Esophagus (tissue), 2 donors: Measurements from ENCODE around the gene SLC6A18. TPM values are rescaled to one million over a fixed set of nuclear protein-coding genes. Genes with fewer than 3 reads are reported as not detected.

ENCODE experiments used
- H3K27ac ChIP-seq, 2 donors: one replicate each; pipeline ENCODE4 v1.5.1; 2013; ENCODE audit warnings: low read depth in 2 of 2, mild to moderate bottlenecking in 2 of 2, inconsistent platforms in 1 of 2, low read length in 1 of 2, moderate library complexity in 1 of 2
- H3K27me3 ChIP-seq, 2 donors: one replicate each; pipeline ENCODE4 v1.6.1; 2013; ENCODE audit warnings: low read length in 2 of 2, control low read depth in 1 of 2, mild to moderate bottlenecking in 1 of 2; ENCODE audit not compliant: insufficient read depth in 2 of 2, control insufficient read depth in 1 of 2
- H3K36me3 ChIP-seq, 2 donors: one replicate each; pipeline ENCODE4 v1.6.1; 2013; ENCODE audit warnings: low read length in 1 of 2; ENCODE audit not compliant: control insufficient read depth in 2 of 2, insufficient read depth in 2 of 2
- H3K4me1 ChIP-seq, 2 donors: one replicate each; pipeline ENCODE4 v1.6.1; 2013; ENCODE audit warnings: low read length in 1 of 2; ENCODE audit not compliant: control insufficient read depth in 2 of 2, insufficient read depth in 2 of 2
- H3K4me3 ChIP-seq, 2 donors: one replicate each; pipeline ENCODE4 v1.5.1; 2013; ENCODE audit warnings: low read length in 2 of 2, mild to moderate bottlenecking in 2 of 2, low read depth in 1 of 2, moderate library complexity in 1 of 2
- H3K9me3 ChIP-seq, 2 donors: one replicate each; pipeline ENCODE4 v1.6.1; 2013; ENCODE audit warnings: mild to moderate bottlenecking in 2 of 2, low read depth in 1 of 2, low read length in 1 of 2, moderate library complexity in 1 of 2; ENCODE audit not compliant: control insufficient read depth in 2 of 2, insufficient read depth in 1 of 2
- WGBS, 2 donors: extraction: QIAGEN DNeasy Blood & Tissue Kit; methylation state at CpG; one replicate each; pipeline ENCODE4 v1.1.7; 2013; 5-methylcytosine and 5-hydroxymethylcytosine counted together
- polyA plus RNA-seq, 2 donors: library from polyadenylated mRNA; stranded (reverse); fragments of 200-250 nt; gene quantifications; one replicate each; pipeline ENCODE4 v1.2.3, GENCODE V29; 2013
- donor health status: healthy with polysubstance abuse.
- donor health status: Bipolar disorder and iron deficiency.

Gene SLC6A18
- polyA plus RNA-seq, 2 donors, result not detected

DNA sequence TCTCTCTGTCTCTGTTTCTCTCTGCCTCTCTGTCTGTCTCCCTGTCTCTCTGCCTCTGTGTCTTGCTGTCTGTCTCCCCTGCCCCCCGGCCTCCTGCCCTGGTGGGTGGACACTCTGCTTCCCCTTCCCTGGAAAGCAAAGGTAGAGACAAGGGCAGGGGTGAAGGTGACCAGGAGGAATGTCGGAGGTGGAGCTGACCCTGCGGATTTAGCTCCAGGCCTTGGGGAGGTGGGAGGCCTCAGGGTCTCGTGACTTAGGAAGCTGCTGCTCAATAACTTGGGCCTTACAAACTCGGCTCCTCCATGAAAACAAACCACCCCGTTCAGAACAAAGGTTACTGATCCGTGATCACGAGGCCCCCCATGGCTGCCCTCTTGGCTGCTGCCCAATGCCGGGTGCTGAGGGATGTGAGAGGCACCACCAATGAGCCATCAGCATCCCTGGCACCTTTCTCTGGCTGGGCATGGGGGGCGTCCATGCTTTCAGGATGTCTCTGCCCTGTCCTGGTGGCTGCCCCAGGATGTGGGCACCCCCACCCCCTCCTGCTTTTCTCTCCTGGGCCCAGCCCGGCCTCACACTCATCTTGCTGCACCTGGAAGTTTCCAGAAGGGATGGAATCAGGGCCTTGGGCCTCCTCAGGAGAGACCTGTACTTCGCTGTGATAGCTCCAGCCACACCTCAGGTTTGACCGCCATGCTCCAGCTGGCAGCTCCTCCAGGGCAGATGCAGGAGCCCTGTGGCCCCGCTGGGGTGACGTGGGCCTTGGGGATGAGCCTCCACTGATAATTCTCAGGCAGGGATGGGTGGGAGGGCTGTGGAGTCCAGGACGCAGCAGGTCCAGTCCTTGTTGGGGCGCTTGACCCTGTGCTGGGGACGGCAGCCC is 38.6 kb upstream of the SLC6A18 start:
- H3K27ac ChIP-seq, result no peak overlapping the region
- no peaks in the 10 kb centered on the region for H3K9me3 ChIP-seq
- no peaks in the 10 kb centered on the region for H3K27me3 ChIP-seq
- H3K36me3 ChIP-seq, result no peaks in the 10 kb centered on the region
- H3K4me1 ChIP-seq, result no peaks in the 10 kb centered on the region
- 67 to 68% methylated on average over 18 of the region's 18 CpGs for whole genome bisulfite sequencing, 2 donors
- no peak overlapping the region for H3K4me3 ChIP-seq

- no peaks in the 10 kb centered on the region for H3K4me1 ChIP-seq
- no peak overlapping the region for H3K27ac ChIP-seq
- 85 to 88% methylated on average over 18 of the region's 18 CpGs for WGBS, 2 donors
- no peaks in the 10 kb centered on the region for H3K36me3 ChIP-seq
- no peak overlapping the region for H3K4me3 ChIP-seq
- no peaks in the 10 kb centered on the region for H3K27me3 ChIP-seq
- H3K9me3 ChIP-seq, result no peaks in the 10 kb centered on the region
Measured at GRCh38 chr5:1187234-1187949, 37.8 kb upstream of the SLC6A18 start.

DNA sequence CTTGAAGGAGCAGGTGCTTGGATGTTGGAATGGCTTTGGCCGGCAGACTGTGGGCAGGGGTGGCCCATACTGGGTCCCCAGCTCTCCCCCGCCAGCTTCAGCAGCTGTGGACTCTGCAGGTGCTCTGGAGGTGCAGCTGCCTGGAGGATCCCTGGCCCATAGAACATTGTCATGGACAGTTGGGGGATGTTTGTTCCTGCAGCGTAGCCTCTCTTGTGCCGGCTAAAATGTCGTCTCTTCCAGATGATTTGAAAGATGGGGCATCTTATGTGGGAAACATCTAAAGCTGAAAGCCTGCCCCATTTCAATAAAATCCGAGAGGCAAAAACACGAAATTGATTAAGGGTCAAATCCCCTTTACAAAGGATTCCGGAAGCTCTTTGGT is 37.2 kb upstream of the SLC6A18 start:
- no peaks in the 10 kb centered on the region for H3K4me1 ChIP-seq
- H3K36me3 ChIP-seq, result no peaks in the 10 kb centered on the region
- H3K27ac ChIP-seq, result no peak overlapping the region
- H3K27me3 ChIP-seq, result no peaks in the 10 kb centered on the region
- no peak overlapping the region for H3K4me3 ChIP-seq
- WGBS, 2 donors, result 93 to 94% methylated on average over 8 of the region's 8 CpGs
- no peaks in the 10 kb centered on the region for H3K9me3 ChIP-seq

DNA sequence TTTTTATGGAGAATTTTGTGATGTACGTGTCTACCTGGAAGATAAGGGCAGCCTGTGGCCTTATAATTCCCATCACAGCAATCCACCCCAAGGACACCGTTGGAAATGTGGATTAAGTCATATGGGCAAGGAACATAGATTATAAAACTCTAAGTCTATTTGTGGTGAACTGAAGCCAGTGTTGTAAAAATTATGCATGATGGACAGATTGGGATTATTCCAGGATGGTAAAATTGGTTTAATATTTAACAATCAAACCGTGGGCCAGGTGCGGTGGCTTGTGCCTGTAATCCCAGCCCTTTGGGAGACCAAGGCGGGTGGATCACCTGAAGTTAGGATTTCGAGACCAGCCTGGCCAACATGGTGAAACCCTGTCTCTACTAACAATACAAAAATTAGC is 36.7 kb upstream of the SLC6A18 start:
- H3K27ac ChIP-seq, result no peak overlapping the region
- H3K36me3 ChIP-seq, result no peaks in the 10 kb centered on the region
- H3K4me1 ChIP-seq, result no peaks in the 10 kb centered on the region
- H3K4me3 ChIP-seq, result no peak overlapping the region
- WGBS, 2 donors, result 51 to 54% methylated on average over 6 of the region's 6 CpGs
- no peaks in the 10 kb centered on the region for H3K9me3 ChIP-seq
- no peaks in the 10 kb centered on the region for H3K27me3 ChIP-seq

DNA sequence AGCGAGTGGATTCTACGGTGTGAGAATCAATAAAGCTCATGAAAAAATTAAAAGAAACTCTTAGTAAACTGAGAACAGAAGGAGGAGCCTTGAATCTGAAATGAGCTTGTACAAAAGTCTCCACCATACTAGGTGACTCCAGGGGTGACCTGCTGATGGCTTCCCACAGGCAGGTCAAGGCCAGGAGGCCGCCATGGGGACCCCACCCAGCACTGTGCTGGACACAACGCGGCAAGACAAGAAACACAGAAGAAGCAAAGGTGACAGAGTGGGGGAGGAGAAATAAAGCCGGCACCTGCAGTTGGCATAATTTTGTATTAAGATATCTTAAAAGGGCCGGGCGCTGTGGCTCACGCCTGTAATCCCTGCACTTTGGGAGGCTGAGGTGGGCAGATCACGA is 35.9 kb upstream of the SLC6A18 start:
- H3K27ac ChIP-seq, result no peak overlapping the region
- no peaks in the 10 kb centered on the region for H3K9me3 ChIP-seq
- H3K27me3 ChIP-seq, result no peaks in the 10 kb centered on the region
- no peaks in the 10 kb centered on the region for H3K36me3 ChIP-seq
- H3K4me1 ChIP-seq, result no peaks in the 10 kb centered on the region
- WGBS, 2 donors, result 78 to 84% methylated on average over 10 of the region's 10 CpGs
- no peak overlapping the region for H3K4me3 ChIP-seq

GRCh38 chr5:1190278-1190677 is 34.9 kb upstream of the SLC6A18 start:
- WGBS, 2 donors, result 69 to 70% methylated on average over 12 of the region's 12 CpGs
- H3K4me1 ChIP-seq, result no peaks in the 10 kb centered on the region
- no peaks in the 10 kb centered on the region for H3K27me3 ChIP-seq
- H3K9me3 ChIP-seq, result no peaks in the 10 kb centered on the region
- H3K4me3 ChIP-seq, result no peak overlapping the region
- H3K27ac ChIP-seq, result no peak overlapping the region
- H3K36me3 ChIP-seq, result no peaks in the 10 kb centered on the region

DNA sequence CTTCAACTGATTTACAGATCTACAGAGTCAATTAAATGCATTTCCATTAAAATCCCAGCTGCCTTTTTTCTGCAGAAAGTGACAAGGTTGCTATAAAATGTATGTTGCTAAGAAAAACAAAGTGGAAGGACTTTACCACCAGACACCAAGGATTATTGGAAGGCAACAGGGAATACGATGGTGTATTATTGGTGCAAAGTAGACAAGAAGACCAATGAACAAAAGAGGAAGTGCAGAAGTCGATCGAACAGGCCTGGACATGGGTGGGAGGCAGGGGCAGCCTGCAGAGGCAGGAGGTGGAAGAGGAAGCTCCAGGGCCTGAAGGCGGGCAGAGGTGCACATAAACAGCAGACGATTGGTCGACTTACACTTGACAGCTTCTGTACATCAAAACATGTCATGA is 34.3 kb upstream of the SLC6A18 start:
- Histone ChIP-seq H3K9me3 (no peaks in the 10 kb centered on the region), H3K27ac (no peak overlapping the region), H3K4me1 (no peaks in the 10 kb centered on the region), H3K4me3 (no peak overlapping the region), H3K36me3 (no peaks in the 10 kb centered on the region), H3K27me3 (no peaks in the 10 kb centered on the region)
- 14 to 41% methylated on average over 6 of the region's 6 CpGs for WGBS, 2 donors

- no peak overlapping the region for H3K4me3 ChIP-seq
- no peaks in the 10 kb centered on the region for H3K9me3 ChIP-seq
- WGBS, 2 donors, result 72 to 75% methylated on average over 18 of the region's 18 CpGs
- no peaks in the 10 kb centered on the region for H3K36me3 ChIP-seq
- no peaks in the 10 kb centered on the region for H3K4me1 ChIP-seq
- H3K27ac ChIP-seq, result no peak overlapping the region
- H3K27me3 ChIP-seq, result no peaks in the 10 kb centered on the region
Measured at GRCh38 chr5:1192971-1193590, 32.1 kb upstream of the SLC6A18 start.

DNA sequence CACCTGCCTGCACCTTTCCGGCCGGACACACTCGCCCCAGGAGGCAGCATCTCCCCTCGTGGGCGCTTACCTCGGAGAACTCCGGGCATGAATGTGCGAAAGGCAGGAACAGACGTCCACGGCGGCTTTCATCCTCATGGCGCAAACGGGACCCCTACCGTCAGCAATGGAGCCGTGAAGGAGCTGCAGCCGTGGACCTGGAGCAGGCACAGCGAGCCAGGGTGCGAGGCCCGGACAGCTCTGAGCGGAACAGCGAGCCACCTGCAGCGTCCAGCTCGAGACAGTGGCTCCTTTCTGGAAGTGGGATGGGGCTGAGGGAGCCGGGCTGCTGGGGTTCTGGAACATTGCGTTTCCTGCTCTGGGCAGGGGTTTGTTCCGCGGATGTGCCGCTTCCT is 31.6 kb upstream of the SLC6A18 start:
- Histone ChIP-seq H3K27me3 (no peaks in the 10 kb centered on the region), H3K4me1 (no peaks in the 10 kb centered on the region)
- 80 to 81% methylated on average over 28 of the region's 28 CpGs for WGBS, 2 donors

More for the DNA sequence above, 31.6 kb upstream of the SLC6A18 start:
- no peak overlapping the region for H3K27ac ChIP-seq
- H3K4me3 ChIP-seq, result no peak overlapping the region
- H3K36me3 ChIP-seq, result no peaks in the 10 kb centered on the region
- H3K9me3 ChIP-seq, result no peaks in the 10 kb centered on the region
